Skeletal muscle satellite cell (primary cell): ENCODE results near the gene DLK1.

Experiments used
- H3K27me3 ChIP-seq: 2 replicates; pipeline ENCODE4 v1.7.0; 2013; ENCODE audit warnings: low read length; ENCODE audit not compliant: control insufficient read depth, insufficient read depth
- H3K36me3 ChIP-seq: 2 replicates; pipeline ENCODE4 v1.7.0; 2013; ENCODE audit warnings: mild to moderate bottlenecking, control low read depth, low read length; ENCODE audit not compliant: insufficient read depth
- H3K4me1 ChIP-seq: 2 replicates; pipeline ENCODE4 v1.7.0; 2013; ENCODE audit warnings: low read length; ENCODE audit not compliant: control insufficient read depth, insufficient read depth
- H3K4me2 ChIP-seq: 2 replicates; pipeline ENCODE4 v1.7.0; 2013; ENCODE audit warnings: mild to moderate bottlenecking, low read length
- H3K4me3 ChIP-seq: 2 replicates; pipeline ENCODE4 v1.7.0; 2013; ENCODE audit warnings: low read length
- H3K9ac ChIP-seq: 2 replicates; pipeline ENCODE4 v1.7.0; 2013; ENCODE audit warnings: mild to moderate bottlenecking, low read depth, low read length, moderate library complexity
- H3K9me3 ChIP-seq: replicated peaks from 2 replicates; pipeline ENCODE4 v1.7.0; 2013; ENCODE audit warnings: mild to moderate bottlenecking, control low read depth, low read length

The DLK1 gene

DNA sequence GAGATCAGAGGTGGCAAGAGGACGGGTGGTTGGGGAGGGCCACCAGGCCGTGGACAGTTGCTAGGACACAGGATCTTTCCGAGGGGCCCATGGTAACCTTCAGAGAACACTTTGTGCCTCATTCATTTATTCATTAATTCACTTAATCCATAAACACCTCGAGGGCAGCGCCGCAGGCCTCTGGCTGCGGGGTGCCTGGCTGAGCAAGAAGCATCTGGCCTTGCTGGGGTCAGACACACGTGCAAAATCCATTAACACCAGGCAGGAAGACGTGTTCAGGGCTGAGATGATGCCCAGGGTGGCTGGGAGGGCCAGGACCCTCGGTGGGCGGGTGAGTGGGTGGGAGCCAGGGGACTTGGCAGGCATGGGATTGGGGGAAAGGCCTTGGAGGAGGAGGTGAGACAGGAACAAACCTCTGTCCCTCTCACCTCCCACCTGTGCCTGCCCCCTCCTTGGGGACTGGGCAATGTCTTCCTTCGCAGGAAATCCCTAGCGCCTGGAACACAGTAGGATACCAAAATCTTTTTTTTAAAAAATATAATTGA, 6.6 kb upstream of the DLK1 start:
- peaks cover 85% of the 10 kb centered on the region for H3K27me3 ChIP-seq
- H3K9ac ChIP-seq, result no peak overlapping the region
- H3K9me3 ChIP-seq, result no peaks in the 10 kb centered on the region
- no peaks in the 10 kb centered on the region for H3K4me1 ChIP-seq
- H3K4me3 ChIP-seq, result no peak overlapping the region
- H3K36me3 ChIP-seq, result no peaks in the 10 kb centered on the region
- H3K4me2 ChIP-seq, result no peak overlapping the region

DNA sequence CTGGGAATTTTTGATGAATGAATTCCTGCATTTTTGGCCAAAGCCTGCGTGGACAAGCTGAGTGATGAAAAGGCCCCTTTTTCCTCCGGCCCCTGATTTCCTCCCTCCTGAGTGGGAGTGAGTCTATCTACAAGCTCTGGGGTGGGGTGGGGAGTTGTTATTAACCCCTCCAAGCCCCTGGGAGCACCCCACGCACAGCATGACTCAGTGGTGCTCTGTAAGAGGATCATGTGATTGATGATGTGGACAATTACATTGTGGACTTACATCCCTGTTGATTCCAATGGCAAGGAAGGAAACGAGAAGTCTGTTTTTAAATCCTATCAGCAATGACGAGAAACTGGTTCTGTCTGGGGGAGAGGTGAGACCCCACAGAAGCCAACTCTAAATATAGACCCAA, 5.1 kb upstream of the DLK1 start:
- no peaks in the 10 kb centered on the region for H3K4me1 ChIP-seq
- no peak overlapping the region for H3K4me2 ChIP-seq
- H3K9me3 ChIP-seq, result no peaks in the 10 kb centered on the region
- H3K9ac ChIP-seq, result no peak overlapping the region
- H3K4me3 ChIP-seq, result no peak overlapping the region
- H3K27me3 ChIP-seq, result peaks cover 85% of the 10 kb centered on the region
- no peaks in the 10 kb centered on the region for H3K36me3 ChIP-seq

DNA sequence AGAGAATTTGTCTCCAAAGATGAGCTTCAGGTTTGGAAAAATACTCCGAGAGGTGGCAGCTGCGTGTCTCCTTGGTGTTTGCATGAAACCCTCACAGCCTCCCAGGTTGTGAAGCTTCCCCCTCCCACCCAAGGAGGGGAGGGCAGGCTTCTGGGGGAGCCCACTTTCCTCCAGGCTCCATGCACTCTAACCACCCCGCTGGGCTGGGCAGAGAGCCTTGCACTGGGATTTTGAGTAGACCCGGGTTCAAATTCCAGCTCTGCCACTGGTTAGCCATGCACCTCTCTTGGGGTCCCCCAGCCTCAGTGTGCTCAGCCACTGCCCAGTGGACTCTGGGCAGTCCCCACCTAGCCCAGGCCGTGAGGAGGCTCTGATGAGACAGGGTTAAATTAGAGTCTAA, 4.3 kb upstream of the DLK1 start:
- Histone ChIP-seq H3K4me1 (no peaks in the 10 kb centered on the region), H3K27me3 (peaks cover 89% of the 10 kb centered on the region), H3K9ac (no peak overlapping the region), H3K9me3 (no peaks in the 10 kb centered on the region), H3K36me3 (no peaks in the 10 kb centered on the region), H3K4me3 (no peak overlapping the region), H3K4me2 (no peak overlapping the region)

DNA sequence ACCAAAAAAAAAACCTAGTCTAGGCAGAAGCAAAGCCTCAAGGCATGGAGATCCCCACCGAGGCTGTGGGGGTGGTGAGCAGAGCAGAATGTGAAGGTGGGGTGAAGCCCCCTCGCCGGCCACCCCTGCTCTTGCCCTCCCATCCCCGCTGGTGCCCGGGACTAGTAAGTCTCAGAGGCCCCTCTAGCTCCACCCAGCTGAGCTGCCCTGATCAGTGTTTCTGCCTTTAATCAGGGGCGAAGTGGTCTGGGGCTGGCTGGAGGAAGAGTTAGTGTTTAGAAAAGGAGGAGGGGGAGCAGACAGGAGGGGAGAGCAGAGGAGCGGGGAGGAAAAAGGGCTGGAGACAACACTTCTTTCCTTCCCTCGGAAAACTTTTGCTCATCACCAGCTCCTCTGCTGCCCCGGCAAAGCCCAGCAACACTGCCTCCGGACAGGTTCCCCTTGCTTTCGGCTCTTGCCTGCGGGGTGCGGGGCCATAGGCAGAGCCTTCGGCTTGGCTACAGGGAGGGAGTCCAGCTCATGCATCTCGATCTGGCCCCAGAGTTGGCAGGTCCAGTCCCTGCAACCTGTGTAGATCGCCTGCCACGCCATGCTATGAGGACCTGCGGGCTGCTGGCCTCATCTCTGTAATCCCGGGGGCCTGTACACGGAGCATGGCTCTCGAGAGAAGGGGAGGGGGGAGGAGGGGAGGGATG, 3.4 kb upstream of the DLK1 start:
- Histone ChIP-seq H3K27me3 (peaks cover 89% of the 10 kb centered on the region), H3K9ac (no peak overlapping the region), H3K9me3 (no peaks in the 10 kb centered on the region), H3K4me2 (no peak overlapping the region), H3K4me3 (no peak overlapping the region), H3K4me1 (no peaks in the 10 kb centered on the region), H3K36me3 (no peaks in the 10 kb centered on the region)

DNA sequence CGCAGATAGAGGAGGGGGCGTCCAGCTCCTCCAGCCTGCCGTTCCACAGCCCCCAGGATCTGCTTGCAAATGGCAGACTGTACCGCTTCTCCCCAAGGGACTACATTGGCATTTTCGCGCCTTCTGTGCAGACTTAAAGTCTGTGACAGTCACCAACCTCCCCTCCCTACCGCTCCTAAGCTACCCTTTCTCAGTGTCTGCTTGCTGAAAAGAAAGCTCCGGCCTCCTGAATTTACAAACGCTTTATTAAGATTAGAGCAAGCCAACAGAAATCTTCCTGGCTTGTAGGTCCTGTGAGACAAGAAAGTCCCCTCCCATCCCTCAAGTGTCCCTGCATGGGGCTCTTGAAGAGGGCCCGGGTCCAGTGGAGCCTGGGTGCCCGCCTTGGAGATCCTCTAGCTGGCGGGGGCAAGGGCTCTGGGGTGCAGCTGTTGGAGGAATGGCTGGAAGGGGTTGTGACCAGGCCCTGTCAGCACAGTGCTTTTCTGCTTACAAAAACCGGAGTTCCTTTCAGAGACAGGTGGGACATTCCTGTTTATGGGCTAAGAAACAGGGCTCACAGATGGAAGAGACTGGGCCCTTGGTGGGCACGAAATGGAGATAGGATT, 2.8 kb upstream of the DLK1 start:
- Histone ChIP-seq H3K9ac (no peak overlapping the region), H3K9me3 (no peaks in the 10 kb centered on the region), H3K4me2 (no peak overlapping the region), H3K36me3 (no peaks in the 10 kb centered on the region), H3K4me1 (no peaks in the 10 kb centered on the region), H3K27me3 (peaks cover 87% of the 10 kb centered on the region), H3K4me3 (no peak overlapping the region)

DNA sequence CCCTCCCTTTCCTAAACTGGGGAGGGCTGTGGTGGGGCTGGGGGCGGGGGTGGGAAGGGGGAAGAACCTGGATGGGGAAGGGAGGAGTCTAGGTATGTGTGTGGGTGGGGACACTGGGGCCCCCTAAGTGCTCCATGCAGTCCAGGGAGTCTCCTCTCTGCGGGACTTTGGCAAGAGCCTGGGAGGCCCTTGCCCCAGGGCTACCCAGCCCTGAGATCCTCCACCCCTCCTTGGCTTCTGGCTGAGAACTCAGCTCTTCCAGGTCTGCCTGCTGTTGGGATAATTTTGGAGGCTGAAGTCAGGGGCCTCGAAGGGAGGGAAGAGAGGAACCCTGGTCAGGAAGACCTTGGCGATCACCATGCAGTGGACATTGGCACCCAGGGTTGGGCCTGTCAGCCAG, 2.2 kb upstream of the DLK1 start:
- Histone ChIP-seq H3K4me2 (no peak overlapping the region), H3K4me3 (no peak overlapping the region), H3K36me3 (no peaks in the 10 kb centered on the region), H3K4me1 (no peaks in the 10 kb centered on the region), H3K9ac (no peak overlapping the region), H3K27me3 (peaks cover 87% of the 10 kb centered on the region), H3K9me3 (no peaks in the 10 kb centered on the region)

DNA sequence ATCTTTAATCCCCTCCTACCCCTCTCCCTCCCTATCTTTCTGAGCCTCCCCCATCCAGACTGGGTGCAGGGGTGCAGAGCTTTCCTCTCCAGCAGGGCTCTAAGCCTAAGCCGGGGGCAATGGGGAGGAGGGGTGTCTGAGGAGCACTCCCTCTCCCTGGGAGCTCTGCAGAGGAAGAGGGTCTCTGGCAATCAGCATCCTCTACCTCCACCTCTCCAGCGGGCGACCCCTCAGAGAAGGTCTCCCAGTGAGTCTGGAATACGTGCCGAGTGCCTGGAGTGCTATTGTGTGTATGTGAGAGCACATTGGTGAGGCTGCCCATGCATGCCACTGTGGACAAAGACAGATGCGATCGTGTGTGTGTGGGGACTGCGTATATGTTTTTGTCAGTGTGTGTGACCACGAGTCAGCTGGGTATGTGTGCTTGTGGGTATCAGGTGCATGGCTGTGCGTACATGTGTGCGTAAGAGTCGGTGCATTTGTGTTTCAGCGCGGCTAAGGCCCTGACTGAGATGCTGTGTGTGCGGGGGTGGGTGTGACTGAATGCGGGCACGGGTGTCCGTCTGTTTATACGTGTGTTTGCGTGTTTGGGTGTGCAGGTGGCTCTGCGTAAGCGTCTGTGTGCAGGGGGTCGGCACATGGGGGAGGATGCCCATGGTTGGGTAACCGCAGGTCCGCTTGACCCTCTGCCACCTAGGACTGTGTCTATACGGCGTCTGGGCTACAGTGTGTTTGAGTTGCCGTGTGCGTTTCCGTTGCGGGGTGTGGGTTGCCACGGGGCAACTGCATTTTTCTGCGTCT, 905 bp upstream of the DLK1 start:
- H3K9ac ChIP-seq, result no peak overlapping the region
- peaks cover 89% of the 10 kb centered on the region for H3K27me3 ChIP-seq
- no peak overlapping the region for H3K4me2 ChIP-seq
- H3K36me3 ChIP-seq, result no peaks in the 10 kb centered on the region
- H3K4me3 ChIP-seq, result no peak overlapping the region
- H3K9me3 ChIP-seq, result no peaks in the 10 kb centered on the region
- H3K4me1 ChIP-seq, result no peaks in the 10 kb centered on the region

DNA sequence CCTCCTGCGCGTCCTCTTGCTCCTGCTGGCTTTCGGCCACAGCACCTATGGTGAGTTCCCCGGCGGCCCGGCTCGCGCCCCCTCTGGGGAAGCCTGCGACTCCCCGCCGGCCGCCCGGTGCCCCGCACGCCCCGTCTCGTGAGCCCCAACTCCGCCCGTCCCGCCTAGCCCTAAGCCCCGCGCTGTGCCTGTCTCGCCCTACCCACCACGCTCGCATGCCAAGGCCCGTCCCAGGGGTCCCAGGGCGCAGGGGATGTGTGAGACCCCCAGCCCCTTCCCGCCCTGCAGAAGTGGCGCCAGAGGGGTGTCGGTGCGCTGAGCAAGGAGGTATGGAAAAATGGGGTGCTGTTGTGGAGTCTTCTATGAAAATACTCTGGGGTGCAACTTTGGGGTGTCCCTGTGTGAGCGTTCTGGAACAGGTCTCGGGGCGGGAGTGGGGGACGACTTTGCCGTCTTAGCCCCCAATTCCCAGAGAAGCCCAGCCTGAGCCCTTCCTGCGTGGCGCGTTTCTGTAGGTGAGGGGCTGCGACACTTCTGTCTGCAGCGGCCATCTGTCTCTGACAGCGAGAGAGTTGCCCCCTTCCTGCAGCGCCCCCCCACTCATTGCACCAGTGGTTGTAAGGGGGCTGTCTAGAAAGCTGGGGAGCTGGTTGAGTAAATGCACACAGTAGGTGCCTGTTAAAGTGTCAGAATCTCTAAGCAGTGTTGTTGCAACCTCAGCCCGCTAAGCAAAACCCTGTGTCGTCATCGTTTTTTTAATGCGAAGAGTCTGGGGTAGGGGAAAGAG, 587 bp downstream of the DLK1 start:
- H3K27me3 ChIP-seq, result peaks cover 87% of the 10 kb centered on the region
- H3K36me3 ChIP-seq, result no peaks in the 10 kb centered on the region
- H3K9me3 ChIP-seq, result no peaks in the 10 kb centered on the region
- no peak overlapping the region for H3K4me3 ChIP-seq
- H3K4me2 ChIP-seq, result no peak overlapping the region
- no peaks in the 10 kb centered on the region for H3K4me1 ChIP-seq
- H3K9ac ChIP-seq, result no peak overlapping the region

DNA sequence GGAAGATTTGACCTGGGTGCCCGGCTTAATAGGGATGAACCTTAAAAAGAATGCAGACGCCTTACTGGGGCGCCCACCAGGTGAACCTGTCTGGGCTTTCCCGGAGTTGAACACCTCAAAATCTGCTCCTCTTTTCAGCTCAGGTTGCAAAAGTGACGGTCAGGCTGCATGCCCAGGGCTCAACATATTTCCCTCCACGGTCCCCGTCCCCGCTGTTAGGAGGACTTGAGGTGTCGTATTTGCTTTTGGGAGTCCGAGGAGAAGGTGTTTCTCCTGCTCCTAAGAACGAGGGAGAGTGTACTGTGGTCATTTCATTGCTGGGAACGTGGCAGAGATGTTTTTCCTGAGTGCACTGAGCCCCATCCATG, 1.2 kb downstream of the DLK1 start:
- Histone ChIP-seq H3K36me3 (no peaks in the 10 kb centered on the region), H3K9ac (no peak overlapping the region), H3K27me3 (peaks cover 87% of the 10 kb centered on the region), H3K4me3 (no peak overlapping the region), H3K4me2 (no peak overlapping the region), H3K9me3 (no peaks in the 10 kb centered on the region), H3K4me1 (no peaks in the 10 kb centered on the region)

DNA sequence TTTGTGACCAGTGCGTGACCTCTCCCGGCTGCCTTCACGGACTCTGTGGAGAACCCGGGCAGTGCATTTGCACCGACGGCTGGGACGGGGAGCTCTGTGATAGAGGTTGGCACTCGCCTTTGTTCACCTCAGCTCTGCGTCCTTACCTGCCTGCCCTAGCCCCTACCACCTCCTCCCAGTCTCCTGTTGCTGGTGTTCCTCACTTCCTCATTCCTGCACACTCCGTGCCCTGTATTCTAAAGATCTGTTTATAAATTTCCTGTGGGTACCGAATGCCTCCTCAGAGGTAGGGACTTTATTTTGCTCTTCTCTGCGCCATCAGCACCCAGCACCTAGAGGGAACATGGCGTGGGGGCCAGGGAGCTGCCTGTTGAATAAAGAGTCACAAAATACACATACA, 2.3 kb downstream of the DLK1 start:
- no peak overlapping the region for H3K4me2 ChIP-seq
- H3K9me3 ChIP-seq, result no peaks in the 10 kb centered on the region
- no peak overlapping the region for H3K4me3 ChIP-seq
- H3K27me3 ChIP-seq, result peaks cover 80% of the 10 kb centered on the region
- no peaks in the 10 kb centered on the region for H3K36me3 ChIP-seq
- no peaks in the 10 kb centered on the region for H3K4me1 ChIP-seq
- H3K9ac ChIP-seq, result no peak overlapping the region

DNA sequence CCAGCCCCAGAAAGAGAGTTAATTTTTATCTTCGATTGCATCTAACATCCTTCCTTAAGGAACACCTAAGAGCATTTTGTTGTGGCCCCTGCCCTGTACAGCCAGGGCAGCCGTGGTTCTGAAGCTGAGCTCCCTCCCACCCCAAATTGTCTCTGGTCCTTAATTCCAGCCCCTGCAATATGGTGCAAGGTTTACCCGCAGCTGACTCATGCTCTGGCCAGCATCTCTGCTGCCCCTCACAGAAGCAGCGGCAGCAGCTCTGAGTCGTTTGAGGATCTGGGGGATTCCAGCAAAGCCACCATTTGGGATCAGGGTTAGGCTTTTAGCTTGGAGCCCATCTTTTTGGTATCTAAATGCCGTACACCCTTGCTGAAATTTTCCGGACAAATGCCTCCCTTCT, 3.3 kb downstream of the DLK1 start:
- no peaks in the 10 kb centered on the region for H3K9me3 ChIP-seq
- H3K9ac ChIP-seq, result no peak overlapping the region
- no peak overlapping the region for H3K4me3 ChIP-seq
- H3K27me3 ChIP-seq, result peaks cover 71% of the 10 kb centered on the region
- H3K4me2 ChIP-seq, result no peak overlapping the region
- no peaks in the 10 kb centered on the region for H3K4me1 ChIP-seq
- H3K36me3 ChIP-seq, result no peaks in the 10 kb centered on the region
